Mammary epithelial cell (primary cell): ENCODE measurements around the gene SPATA24.

Experiments
- EZH2 ChIP-seq: IDR thresholded peaks from 2 replicates; pipeline ENCODE4 v1.6.1; 2012; ENCODE audit warnings: low read length, inconsistent platforms, borderline replicate concordance
- TF ChIP-seq, protein P1 (sequence below), 2 donors: IDR thresholded peaks in 1 of 2; conservative IDR thresholded peaks in 1 of 2; 2 replicates each; pipeline ENCODE4 v1.5.1; 2011 to 2012; ENCODE audit warnings: inconsistent platforms in 2 of 2, low read length in 2 of 2, mild to moderate bottlenecking in 2 of 2, control low read depth in 1 of 2, low read depth in 1 of 2; ENCODE audit not compliant: insufficient read depth in 1 of 2; ENCODE audit errors: extremely low read depth in 1 of 2

DNA sequence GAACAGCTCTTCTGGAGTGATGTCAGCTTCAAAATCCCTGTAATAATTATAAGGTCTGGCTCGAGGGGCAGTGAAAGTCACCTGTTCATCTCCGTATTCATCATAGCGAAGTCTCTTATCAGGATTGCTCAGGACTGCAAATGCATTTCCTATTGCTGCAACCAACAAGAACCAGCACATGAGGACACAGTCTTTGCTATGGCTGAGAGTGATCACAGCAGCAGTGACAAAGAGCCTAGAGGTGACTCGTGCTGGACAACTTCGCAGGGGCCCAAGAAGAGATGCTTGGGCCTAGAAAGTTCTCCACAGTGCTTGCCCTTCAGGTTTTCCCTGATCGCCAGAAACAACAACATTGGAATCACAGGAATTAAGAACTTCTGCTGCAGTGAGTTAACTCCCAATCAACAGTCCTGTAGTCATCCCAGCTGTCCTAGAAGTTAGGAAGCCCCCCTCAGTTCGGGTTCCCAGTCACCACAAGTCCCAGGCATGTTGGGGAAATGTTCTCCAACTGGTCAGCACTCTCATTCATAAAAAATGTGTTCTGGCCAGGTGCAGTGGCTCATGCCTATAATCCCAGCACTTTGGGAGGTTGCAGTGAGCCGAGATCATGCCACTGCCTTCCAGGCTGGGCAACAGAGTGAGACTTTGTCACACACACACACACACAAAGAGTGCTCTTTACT is 22.5 kb upstream of the SPATA24 start:
- TF ChIP-seq, protein P1, sequence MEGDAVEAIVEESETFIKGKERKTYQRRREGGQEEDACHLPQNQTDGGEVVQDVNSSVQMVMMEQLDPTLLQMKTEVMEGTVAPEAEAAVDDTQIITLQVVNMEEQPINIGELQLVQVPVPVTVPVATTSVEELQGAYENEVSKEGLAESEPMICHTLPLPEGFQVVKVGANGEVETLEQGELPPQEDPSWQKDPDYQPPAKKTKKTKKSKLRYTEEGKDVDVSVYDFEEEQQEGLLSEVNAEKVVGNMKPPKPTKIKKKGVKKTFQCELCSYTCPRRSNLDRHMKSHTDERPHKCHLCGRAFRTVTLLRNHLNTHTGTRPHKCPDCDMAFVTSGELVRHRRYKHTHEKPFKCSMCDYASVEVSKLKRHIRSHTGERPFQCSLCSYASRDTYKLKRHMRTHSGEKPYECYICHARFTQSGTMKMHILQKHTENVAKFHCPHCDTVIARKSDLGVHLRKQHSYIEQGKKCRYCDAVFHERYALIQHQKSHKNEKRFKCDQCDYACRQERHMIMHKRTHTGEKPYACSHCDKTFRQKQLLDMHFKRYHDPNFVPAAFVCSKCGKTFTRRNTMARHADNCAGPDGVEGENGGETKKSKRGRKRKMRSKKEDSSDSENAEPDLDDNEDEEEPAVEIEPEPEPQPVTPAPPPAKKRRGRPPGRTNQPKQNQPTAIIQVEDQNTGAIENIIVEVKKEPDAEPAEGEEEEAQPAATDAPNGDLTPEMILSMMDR (conservative IDR thresholded peaks at IDR 0.05 in 1 of 2, IDR thresholded peaks at IDR 0.05 in 1 of 2; ENCODE audit: extremely low read depth in 1 of 2, insufficient read depth in 1 of 2, low read depth in 1 of 2, low read length in 2 of 2), result no peak
- TF ChIP-seq EZH2, result no peak
